ENCODE data around the gene RNF40. TPM values are rescaled to one million over a fixed set of nuclear protein-coding genes. Genes with fewer than 3 reads are reported as not detected.
"Not testable (repeated sequence)": the region's sequence is repeated elsewhere in the genome, so short reads cannot be mapped to it uniquely, and the experiment has no call there.

The RNF40 gene
- total and polyA plus RNA-seq, 4 donors, result 54.1 to 103 (median 79.0) TPM

- ATAC-seq (ENCODE audit: insufficient read depth, low FRiP score) (peak; percentile 7), DNase-seq (no peak)
- Histone ChIP-seq H3K27ac (ENCODE audit: low read depth in 1 of 2, low read length in 1 of 2) (peak overlapping the region; percentile 76 to 85), H3K4me1 (ENCODE audit: control insufficient read depth in 5 of 5, insufficient read depth in 5 of 5, low read length in 5 of 5) (peaks cover 0 to 9% (median 0%) of the 10 kb centered on the region in 5 donors), H3K27me3 (ENCODE audit: control insufficient read depth in 3 of 3, insufficient read depth in 3 of 3, low read length in 2 of 3) (no peaks in the 10 kb centered on the region), H3K9me3 (ENCODE audit: control insufficient read depth in 4 of 4, insufficient read depth in 3 of 4, low read length in 3 of 4) (no peaks in the 10 kb centered on the region), H3K4me3 (no peak overlapping the region), H3K36me3 (ENCODE audit: control insufficient read depth in 4 of 4, insufficient read depth in 4 of 4, low read length in 4 of 4) (no peaks in the 10 kb centered on the region), H3K9ac (ENCODE audit: insufficient read depth in 1 of 2, low read length in 2 of 2) (no peak overlapping the region)
- 92 to 93% methylated on average over 3 of the region's 3 CpGs for WGBS, 2 donors
- TF ChIP-seq, protein P1, sequence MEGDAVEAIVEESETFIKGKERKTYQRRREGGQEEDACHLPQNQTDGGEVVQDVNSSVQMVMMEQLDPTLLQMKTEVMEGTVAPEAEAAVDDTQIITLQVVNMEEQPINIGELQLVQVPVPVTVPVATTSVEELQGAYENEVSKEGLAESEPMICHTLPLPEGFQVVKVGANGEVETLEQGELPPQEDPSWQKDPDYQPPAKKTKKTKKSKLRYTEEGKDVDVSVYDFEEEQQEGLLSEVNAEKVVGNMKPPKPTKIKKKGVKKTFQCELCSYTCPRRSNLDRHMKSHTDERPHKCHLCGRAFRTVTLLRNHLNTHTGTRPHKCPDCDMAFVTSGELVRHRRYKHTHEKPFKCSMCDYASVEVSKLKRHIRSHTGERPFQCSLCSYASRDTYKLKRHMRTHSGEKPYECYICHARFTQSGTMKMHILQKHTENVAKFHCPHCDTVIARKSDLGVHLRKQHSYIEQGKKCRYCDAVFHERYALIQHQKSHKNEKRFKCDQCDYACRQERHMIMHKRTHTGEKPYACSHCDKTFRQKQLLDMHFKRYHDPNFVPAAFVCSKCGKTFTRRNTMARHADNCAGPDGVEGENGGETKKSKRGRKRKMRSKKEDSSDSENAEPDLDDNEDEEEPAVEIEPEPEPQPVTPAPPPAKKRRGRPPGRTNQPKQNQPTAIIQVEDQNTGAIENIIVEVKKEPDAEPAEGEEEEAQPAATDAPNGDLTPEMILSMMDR (IDR thresholded peaks at IDR 0.05; ENCODE audit: control extremely low read depth, extremely low read depth), result no peak
Measured at GRCh38 chr16:30813821-30814189, 51.7 kb downstream of the RNF40 start.

DNA sequence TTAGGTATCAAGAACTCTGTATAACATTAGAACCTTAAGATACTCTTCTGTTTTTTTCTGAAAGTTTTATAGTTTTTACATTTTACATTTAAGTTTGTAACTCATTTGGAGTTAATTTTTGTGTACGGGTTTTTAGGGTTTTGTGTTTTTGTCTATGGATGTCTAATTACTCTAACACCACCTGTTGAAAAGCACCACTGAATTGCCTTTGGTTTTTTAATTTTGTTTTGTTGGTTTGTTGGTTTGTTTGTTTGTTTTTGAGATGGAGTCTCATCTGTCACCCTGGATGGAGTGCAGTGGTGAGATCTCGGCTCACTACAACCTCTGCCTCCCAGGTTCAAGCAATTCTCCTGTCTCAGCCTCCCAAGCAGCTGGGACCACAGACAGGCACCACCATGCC lies 54.6 kb downstream of the RNF40 start:
- no peaks in the 10 kb centered on the region for H3K9me3 ChIP-seq (ENCODE audit: control insufficient read depth in 4 of 4, insufficient read depth in 3 of 4, low read length in 3 of 4)
- H3K9ac ChIP-seq (ENCODE audit: insufficient read depth in 1 of 2, low read length in 2 of 2), result no peak overlapping the region
- H3K4me1 ChIP-seq (ENCODE audit: control insufficient read depth in 5 of 5, insufficient read depth in 5 of 5, low read length in 5 of 5), result peaks cover 0 to 9% (median 0%) of the 10 kb centered on the region in 5 donors
- ATAC-seq (ENCODE audit: insufficient read depth, low FRiP score) (no peak), DNase-seq (no peak)
- no peaks in the 10 kb centered on the region for H3K36me3 ChIP-seq (ENCODE audit: control insufficient read depth in 4 of 4, insufficient read depth in 4 of 4, low read length in 4 of 4)
- H3K4me3 ChIP-seq, result no peak overlapping the region
- no peaks in the 10 kb centered on the region for H3K27me3 ChIP-seq (ENCODE audit: control insufficient read depth in 3 of 3, insufficient read depth in 3 of 3, low read length in 2 of 3)
- no peak overlapping the region for H3K27ac ChIP-seq (ENCODE audit: low read depth in 1 of 2, low read length in 1 of 2)
- WGBS, 2 donors, result 60 to 86% methylated on average over 2 of the region's 2 CpGs
- TF ChIP-seq, protein P1 (IDR thresholded peaks at IDR 0.05; ENCODE audit: control extremely low read depth, extremely low read depth), result no peak

GRCh38 chr16:30820952-30821421 lies 58.9 kb downstream of the RNF40 start:
- ATAC-seq (ENCODE audit: insufficient read depth, low FRiP score) (no peak), DNase-seq (no peak)
- H3K4me1 ChIP-seq (ENCODE audit: control insufficient read depth in 5 of 5, insufficient read depth in 5 of 5, low read length in 5 of 5), result no peaks in the 10 kb centered on the region
- H3K27ac ChIP-seq (ENCODE audit: low read depth in 1 of 2, low read length in 1 of 2), result no peak overlapping the region
- no peak overlapping the region for H3K4me3 ChIP-seq
- no peaks in the 10 kb centered on the region for H3K36me3 ChIP-seq (ENCODE audit: control insufficient read depth in 4 of 4, insufficient read depth in 4 of 4, low read length in 4 of 4)
- TF ChIP-seq, protein P1 (IDR thresholded peaks at IDR 0.05; ENCODE audit: control extremely low read depth, extremely low read depth), result no peak
- no peaks in the 10 kb centered on the region for H3K27me3 ChIP-seq (ENCODE audit: control insufficient read depth in 3 of 3, insufficient read depth in 3 of 3, low read length in 2 of 3)
- no peaks in the 10 kb centered on the region for H3K9me3 ChIP-seq (ENCODE audit: control insufficient read depth in 4 of 4, insufficient read depth in 3 of 4, low read length in 3 of 4)
- WGBS, 2 donors, result 87 to 91% methylated on average over 34 of the region's 34 CpGs
- H3K9ac ChIP-seq (ENCODE audit: insufficient read depth in 1 of 2, low read length in 2 of 2), result no peak overlapping the region

DNA sequence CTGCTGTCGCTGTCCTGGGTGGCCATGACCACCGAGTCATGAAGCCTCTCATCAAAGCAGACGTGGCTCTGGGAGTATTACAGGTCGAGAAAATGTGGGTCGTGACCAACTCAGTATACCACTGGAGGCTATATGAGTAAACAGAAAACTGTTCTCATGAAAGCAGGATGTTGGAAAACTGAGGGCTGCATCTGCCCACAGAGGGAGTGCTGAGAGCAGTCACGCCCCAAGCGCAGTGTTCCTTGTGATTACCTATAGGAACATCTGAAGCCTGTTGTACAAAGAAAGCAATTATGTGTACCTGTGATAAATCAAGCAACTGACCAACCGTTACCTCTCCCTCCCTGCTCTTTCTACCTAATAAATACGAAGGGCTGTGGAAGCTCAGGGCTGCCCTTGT lies 59.3 kb downstream of the RNF40 start:
- WGBS, 2 donors, result 85 to 90% methylated on average over 9 of the region's 9 CpGs
- not testable (repeated sequence) for H3K27me3 ChIP-seq (ENCODE audit: control insufficient read depth in 3 of 3, insufficient read depth in 3 of 3, low read length in 2 of 3); H3K36me3 ChIP-seq (ENCODE audit: control insufficient read depth in 4 of 4, insufficient read depth in 4 of 4, low read length in 4 of 4); H3K9me3 ChIP-seq (ENCODE audit: control insufficient read depth in 4 of 4, insufficient read depth in 3 of 4, low read length in 3 of 4); H3K4me3 ChIP-seq; H3K27ac ChIP-seq (ENCODE audit: low read depth in 1 of 2, low read length in 1 of 2); H3K9ac ChIP-seq (ENCODE audit: insufficient read depth in 1 of 2, low read length in 2 of 2); DNase-seq; ATAC-seq (ENCODE audit: insufficient read depth, low FRiP score); H3K4me1 ChIP-seq (ENCODE audit: control insufficient read depth in 5 of 5, insufficient read depth in 5 of 5, low read length in 5 of 5)
